Thymus (tissue), 11 donors: Measurements from ENCODE around the gene ITLN1. TPM values are rescaled to one million over a fixed set of nuclear protein-coding genes. Genes with fewer than 3 reads are reported as not detected.

Experiments
- DNase-seq, 9 donors: peaks; one replicate each; pipeline ENCODE4 v3.0.0-alpha.2; 2013; ENCODE audit warnings: low spot score in 9 of 9, low read depth in 6 of 9, missing footprints in 1 of 9
- H3K27ac ChIP-seq, 2 donors: one replicate each; pipeline ENCODE4 v1.5.1; 2013; ENCODE audit warnings: control low read depth in 1 of 2, low read depth in 1 of 2, low read length in 1 of 2, mild to moderate bottlenecking in 1 of 2, moderate library complexity in 1 of 2
- H3K27me3 ChIP-seq, 2 donors: one replicate each; pipeline ENCODE4 v1.5.1; 2013; ENCODE audit warnings: low read length in 1 of 2; ENCODE audit not compliant: control insufficient read depth in 2 of 2, insufficient read depth in 1 of 2
- H3K36me3 ChIP-seq, 2 donors: one replicate each; pipeline ENCODE4 v1.5.1; 2013; ENCODE audit warnings: low read length in 1 of 2, mild to moderate bottlenecking in 1 of 2, moderate library complexity in 1 of 2; ENCODE audit not compliant: control insufficient read depth in 2 of 2, insufficient read depth in 2 of 2
- H3K4me1 ChIP-seq, 2 donors: one replicate each; pipeline ENCODE4 v1.5.1; 2013; ENCODE audit warnings: low read length in 2 of 2; ENCODE audit not compliant: control insufficient read depth in 2 of 2, insufficient read depth in 2 of 2
- H3K4me3 ChIP-seq, 2 donors: one replicate each; pipeline ENCODE4 v1.5.1; 2013; ENCODE audit warnings: low read length in 2 of 2, control low read depth in 1 of 2, mild to moderate bottlenecking in 1 of 2
- H3K9me3 ChIP-seq, 2 donors: one replicate each; pipeline ENCODE4 v1.5.1; 2013; ENCODE audit warnings: low read length in 1 of 2, mild to moderate bottlenecking in 1 of 2; ENCODE audit not compliant: control insufficient read depth in 2 of 2, insufficient read depth in 1 of 2
- WGBS: extraction: QIAGEN DNeasy Blood & Tissue Kit; methylation state at CpG from one replicate; pipeline ENCODE4 v1.1.7; 2013; 5-methylcytosine and 5-hydroxymethylcytosine counted together
- polyA plus RNA-seq: library from polyadenylated mRNA; stranded (reverse); fragments of 200-250 nt; gene quantifications from one replicate; pipeline ENCODE4 v1.2.3, GENCODE V29; 2013
- total RNA-seq: library from RNA; stranded (reverse); fragments of 120-200 nt; gene quantifications from one replicate; pipeline ENCODE4 v1.2.4, GENCODE V29; 2013
- donor health status: healthy.

ITLN1 gene
- total and polyA plus RNA-seq, 2 donors, result 2.1 to 8.7 TPM

DNA sequence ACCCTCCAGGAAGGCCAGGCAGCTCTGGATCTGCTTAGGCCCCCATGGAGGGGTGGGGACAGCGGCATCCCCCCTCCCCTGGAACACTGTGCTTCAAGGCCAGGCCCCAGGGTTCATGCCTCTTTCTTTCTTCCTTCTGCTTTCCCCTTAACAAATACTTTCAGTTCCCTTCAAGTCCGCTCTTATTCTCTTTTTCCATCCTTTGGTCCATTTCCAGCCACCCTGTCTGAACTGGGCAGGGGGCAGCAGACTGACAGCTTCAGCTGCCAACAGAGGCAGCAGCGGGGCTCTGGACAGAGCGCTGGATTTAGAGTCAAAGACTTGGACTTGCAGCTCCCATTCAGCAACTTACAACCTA, 21.2 kb downstream of the ITLN1 start:
- peaks cover 0 to 2% of the 10 kb centered on the region in 2 donors for H3K27me3 ChIP-seq
- no peak overlapping the region for H3K27ac ChIP-seq
- WGBS, result 87% methylated on average over 4 of the region's 4 CpGs
- H3K9me3 ChIP-seq, result no peaks in the 10 kb centered on the region
- DNase-seq, result no peak
- H3K4me3 ChIP-seq, result no peak overlapping the region
- no peaks in the 10 kb centered on the region for H3K36me3 ChIP-seq
- H3K4me1 ChIP-seq, result peaks cover 4 to 21% of the 10 kb centered on the region in 2 donors

DNA sequence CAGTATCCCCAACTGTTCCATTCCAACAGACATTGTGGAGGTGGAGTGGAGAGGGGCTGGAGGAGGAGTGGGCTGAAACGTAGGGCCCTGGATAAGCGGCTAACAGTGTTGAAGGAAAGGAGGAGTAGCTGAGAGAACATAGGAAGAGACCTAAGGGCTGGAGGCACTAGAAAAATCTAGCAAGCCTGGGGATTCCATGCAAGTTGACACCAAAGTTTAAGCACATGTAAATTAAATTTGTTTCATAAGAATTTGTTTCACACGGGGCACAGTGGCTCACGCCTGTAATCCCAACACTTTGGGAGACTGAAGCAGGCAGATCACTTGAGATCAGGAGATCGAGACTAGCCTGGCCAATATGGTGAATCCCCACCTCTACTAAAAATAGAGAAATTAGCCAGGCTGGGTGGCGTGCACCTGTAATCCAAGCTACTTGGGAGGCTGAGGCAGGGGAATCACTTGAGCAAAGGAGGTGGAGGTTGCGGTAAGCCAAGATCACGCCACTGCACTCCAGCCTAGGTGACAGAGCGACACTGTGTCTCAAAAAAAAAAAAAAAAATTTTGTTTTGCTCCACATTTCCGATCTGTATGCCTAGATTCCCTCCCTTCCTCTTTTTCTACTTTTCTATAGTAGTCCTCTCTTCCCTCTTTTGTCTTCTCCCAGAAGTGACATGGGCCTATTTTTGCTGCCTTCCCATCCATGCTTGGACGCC, 21.8 kb downstream of the ITLN1 start:
- WGBS, result 96% methylated on average over 11 of the region's 11 CpGs
- H3K4me1 ChIP-seq, result peaks cover 4 to 20% of the 10 kb centered on the region in 2 donors
- DNase-seq, result no peak
- H3K36me3 ChIP-seq, result no peaks in the 10 kb centered on the region
- H3K9me3 ChIP-seq, result no peaks in the 10 kb centered on the region
- H3K27ac ChIP-seq, result no peak overlapping the region
- H3K4me3 ChIP-seq, result no peak overlapping the region
- peaks cover 0 to 2% of the 10 kb centered on the region in 2 donors for H3K27me3 ChIP-seq

GRCh38 chr1:160862203-160863060, 22.5 kb downstream of the ITLN1 start, which contains the start of gene CD244:
Gene CD244 (minus strand): TSS chr1:160862887. CDS start chr1:160862677, 210 bp downstream.
- WGBS, result 20% methylated on average over 12 of the region's 12 CpGs
- Histone ChIP-seq H3K36me3 (no peaks in the 10 kb centered on the region), H3K27me3 (peaks cover 0 to 2% of the 10 kb centered on the region in 2 donors), H3K27ac (no peak within 1 kb of the TSS), H3K9me3 (no peaks in the 10 kb centered on the region), H3K4me3 (no peak within 1 kb of the TSS), H3K4me1 (peaks cover 4 to 18% of the 10 kb centered on the region in 2 donors)
- DNase-seq, result peak in 2 of 9 donors; percentile 25 to 45

DNA sequence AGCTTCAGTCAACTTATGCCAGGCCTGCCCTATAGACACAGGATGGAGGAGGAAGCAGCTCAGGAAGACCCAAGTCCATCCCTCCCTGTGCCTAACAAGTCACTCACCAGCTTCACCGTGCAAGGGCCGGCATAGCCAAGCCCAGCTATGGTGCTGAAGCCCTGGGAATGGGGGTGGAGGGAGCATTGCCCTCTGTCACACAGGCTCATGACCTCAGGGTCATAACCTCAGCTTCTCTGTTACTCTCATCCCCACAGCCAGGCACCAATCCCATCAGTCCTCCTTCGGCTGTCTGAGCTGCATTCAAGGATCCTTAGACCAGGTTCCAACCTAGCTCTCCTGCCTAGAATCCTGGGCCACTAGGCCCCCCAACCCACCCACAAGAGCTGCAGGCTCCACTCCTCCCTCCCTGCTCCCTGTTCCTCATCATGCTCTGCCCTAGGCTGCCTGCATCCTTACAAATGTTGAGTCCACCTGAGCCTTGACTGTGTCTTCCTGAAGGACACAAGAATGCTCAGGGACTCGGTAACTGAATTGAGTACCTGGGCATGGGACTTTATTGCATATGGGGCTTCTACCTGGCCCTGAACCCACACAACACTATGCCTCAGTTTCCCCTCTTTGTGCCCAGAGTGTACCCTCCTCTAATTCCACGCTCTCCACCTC, 24.0 kb downstream of the ITLN1 start:
- no peaks in the 10 kb centered on the region for H3K36me3 ChIP-seq
- no peaks in the 10 kb centered on the region for H3K9me3 ChIP-seq
- H3K27me3 ChIP-seq, result peaks cover 0 to 2% of the 10 kb centered on the region in 2 donors
- 70% methylated on average over 5 of the region's 5 CpGs for WGBS
- H3K4me1 ChIP-seq, result peaks cover 8 to 21% of the 10 kb centered on the region in 2 donors
- H3K4me3 ChIP-seq, result no peak overlapping the region
- H3K27ac ChIP-seq, result no peak overlapping the region
- DNase-seq, result no peak

GRCh38 chr1:160859166-160859565, 25.8 kb downstream of the ITLN1 start:
- Histone ChIP-seq H3K27me3 (peaks cover 0 to 2% of the 10 kb centered on the region in 2 donors), H3K4me1 (peaks cover 21 to 39% of the 10 kb centered on the region in 2 donors), H3K9me3 (no peaks in the 10 kb centered on the region), H3K27ac (no peak overlapping the region), H3K4me3 (no peak overlapping the region), H3K36me3 (no peaks in the 10 kb centered on the region)
- 96% methylated on average over 5 of the region's 5 CpGs for WGBS
- no peak for DNase-seq

- Histone ChIP-seq H3K9me3 (no peaks in the 10 kb centered on the region), H3K36me3 (no peaks in the 10 kb centered on the region), H3K4me1 (peaks cover 21 to 38% of the 10 kb centered on the region in 2 donors), H3K4me3 (no peak overlapping the region), H3K27ac (no peak overlapping the region), H3K27me3 (peaks cover 0 to 2% of the 10 kb centered on the region in 2 donors)
- 76% methylated on average over 3 of the region's 3 CpGs for WGBS
- no peak for DNase-seq
Measured at GRCh38 chr1:160858507-160858906, 26.5 kb downstream of the ITLN1 start.

DNA sequence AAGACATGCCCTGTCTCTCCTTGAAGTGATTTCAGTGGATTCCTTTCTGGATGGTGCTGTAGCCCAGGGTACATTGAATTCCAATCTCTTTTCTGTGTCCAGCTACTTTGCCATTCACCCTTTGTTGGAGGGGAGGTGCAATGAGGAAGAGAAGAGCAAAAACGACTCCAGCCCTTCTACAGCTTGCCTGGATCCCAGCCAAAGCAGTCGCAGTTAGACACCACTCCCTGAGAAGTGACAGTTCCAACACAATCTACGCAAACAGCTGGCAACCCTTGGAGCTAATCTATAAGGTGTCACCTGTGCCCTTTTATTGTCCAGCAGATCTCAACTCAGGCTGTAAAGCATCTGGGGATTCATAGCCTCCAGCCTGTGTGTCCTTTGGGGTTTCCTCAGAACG, 26.9 kb downstream of the ITLN1 start:
- peaks cover 0 to 2% of the 10 kb centered on the region in 2 donors for H3K27me3 ChIP-seq
- no peak overlapping the region for H3K4me3 ChIP-seq
- H3K4me1 ChIP-seq, result peaks cover 21 to 37% of the 10 kb centered on the region in 2 donors
- WGBS, result 37% methylated on average over 4 of the region's 4 CpGs
- H3K9me3 ChIP-seq, result no peaks in the 10 kb centered on the region
- H3K27ac ChIP-seq, result no peak overlapping the region
- DNase-seq, result no peak
- H3K36me3 ChIP-seq, result no peaks in the 10 kb centered on the region

- Histone ChIP-seq H3K4me3 (no peak overlapping the region), H3K9me3 (no peaks in the 10 kb centered on the region), H3K27me3 (no peaks in the 10 kb centered on the region), H3K4me1 (peaks cover 17 to 24% of the 10 kb centered on the region in 2 donors), H3K27ac (peak overlapping the region in 1 of 2 donors; percentile 1), H3K36me3 (no peaks in the 10 kb centered on the region)
- peak in 2 of 9 donors; percentile 31 to 60 for DNase-seq
- 30% methylated on average over 9 of the region's 9 CpGs for WGBS
Measured at GRCh38 chr1:160855181-160855981, 29.6 kb downstream of the ITLN1 start.
